Transverse colon (tissue), 4 donors: ENCODE measurements around the gene PTPRA.

Experiments used
- CTCF ChIP-seq, 5 experiments: fragments of 200-600 bp in 3 of 5; fragments of 450-650 bp in 2 of 5; sonication (generic) in 3 of 5; IDR thresholded peaks; 1 replicate in 2 of 5; 2 replicates in 3 of 5; pipeline ENCODE4 v1.5.1; 2016 to 2017; ENCODE audit warnings: antibody characterized with exemption in 5 of 5, inconsistent platforms in 3 of 5, mild to moderate bottlenecking in 2 of 5, moderate library complexity in 1 of 5
- EP300 ChIP-seq: sonication (generic); formaldehyde crosslinking; IDR thresholded peaks from one replicate; pipeline ENCODE4 v1.6.1; 2017; ENCODE audit warnings: antibody characterized with exemption, low read depth
- POLR2A ChIP-seq: fragments of 450-650 bp; IDR thresholded peaks from one replicate; pipeline ENCODE4 v1.6.1; 2016; ENCODE audit warnings: antibody characterized with exemption, mild to moderate bottlenecking, moderate library complexity
- POLR2AphosphoS5 ChIP-seq, 3 donors: sonication (generic); formaldehyde crosslinking; IDR thresholded peaks; one replicate each; pipeline ENCODE4 v1.6.1; 2016; ENCODE audit warnings: antibody characterized with exemption in 3 of 3

GRCh38 chr20:2998728-2999127, 125.4 kb downstream of the PTPRA start:
- TF ChIP-seq CTCF (IDR thresholded peaks at IDR 0.05) (no peak), EP300 (no peak), POLR2A (no peak), POLR2AphosphoS5 (IDR thresholded peaks at IDR 0.05) (no peak)
